Measurements from ENCODE around the gene USP25.

The USP25 gene

DNA sequence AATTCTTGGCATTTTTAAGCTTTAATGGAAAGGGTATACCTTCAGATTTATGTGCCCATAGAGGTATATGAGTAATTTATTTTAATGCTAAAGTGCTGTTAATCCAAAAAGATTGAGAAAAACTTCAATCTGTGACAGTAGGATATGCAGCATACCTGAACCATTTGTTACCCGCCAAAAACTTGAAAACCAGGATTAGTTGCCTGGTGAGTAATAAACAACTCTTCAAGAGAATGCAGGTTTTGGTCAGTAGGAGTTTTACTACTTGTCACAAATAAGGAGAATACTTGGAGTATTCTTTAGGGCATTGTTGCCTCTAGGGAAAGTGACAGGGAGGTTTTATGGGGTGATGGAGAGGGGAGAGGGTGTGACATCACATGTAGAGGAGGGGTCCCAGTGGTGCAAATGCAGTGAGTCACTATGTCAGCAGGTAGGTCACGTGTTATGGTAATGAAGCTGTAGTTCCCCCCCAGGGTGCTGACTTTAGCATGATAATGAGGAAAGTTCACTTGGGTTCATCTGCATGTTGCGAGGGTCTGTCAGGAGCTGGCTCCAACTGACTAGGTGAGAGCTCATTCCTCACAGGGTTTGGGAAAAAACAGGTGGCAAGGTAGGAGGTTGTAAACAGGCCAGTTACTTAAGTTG, 23.1 kb downstream of the USP25 start:
- no peak for DNase-seq
- in situ Hi-C loops (cut with HindIII; ENCODE audit: low pct_ligation_motif_present, low pct_unique_long_range_greater_than_20kb, low sequenced_read_pairs) = no loop called here

DNA sequence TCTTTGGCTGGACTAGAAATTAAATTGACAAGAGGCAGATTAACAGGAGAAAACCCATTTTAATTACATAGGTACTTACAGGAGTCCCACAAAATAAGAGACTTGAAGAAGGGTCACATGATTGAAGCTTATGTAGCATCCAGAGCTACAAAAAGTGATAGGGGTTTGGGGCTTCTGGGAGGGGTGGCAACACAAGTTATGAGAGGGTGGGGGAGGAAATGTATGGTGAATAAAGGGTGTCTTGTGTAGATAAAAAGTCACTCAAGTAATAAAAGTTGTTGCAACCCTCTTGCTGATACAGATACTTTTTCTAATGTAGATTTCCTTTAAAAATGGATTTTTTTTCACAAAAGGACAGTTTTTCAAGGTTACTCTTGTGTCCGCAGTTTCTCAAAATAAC, 24.0 kb downstream of the USP25 start:
- in situ Hi-C loops (cut with HindIII; ENCODE audit: low pct_ligation_motif_present, low pct_unique_long_range_greater_than_20kb, low sequenced_read_pairs) = no loop called here
- DNase-seq = no peak

DNA sequence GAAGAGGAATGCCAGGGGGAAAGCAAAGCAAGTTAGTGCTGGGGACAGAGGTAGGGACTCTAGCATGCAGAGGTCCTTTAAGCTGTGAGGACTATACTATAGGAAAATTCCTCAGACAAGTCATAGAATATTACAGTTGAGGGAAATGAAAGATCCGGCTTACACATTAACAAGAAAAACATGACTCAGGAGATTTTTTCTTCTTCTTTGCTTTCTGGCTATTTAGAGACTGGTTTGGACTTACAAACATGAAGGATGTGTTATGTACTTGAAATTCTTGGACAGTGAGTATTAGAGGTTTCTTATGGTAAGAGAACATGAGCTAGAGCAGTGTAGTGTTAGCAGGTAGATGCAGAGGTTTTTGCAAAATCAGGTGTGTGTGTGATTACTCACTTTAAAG, 24.9 kb downstream of the USP25 start:
- in situ Hi-C loops (cut with HindIII; ENCODE audit: low pct_ligation_motif_present, low pct_unique_long_range_greater_than_20kb, low sequenced_read_pairs) = no loop called here
- peak; percentile 92 for DNase-seq

DNA sequence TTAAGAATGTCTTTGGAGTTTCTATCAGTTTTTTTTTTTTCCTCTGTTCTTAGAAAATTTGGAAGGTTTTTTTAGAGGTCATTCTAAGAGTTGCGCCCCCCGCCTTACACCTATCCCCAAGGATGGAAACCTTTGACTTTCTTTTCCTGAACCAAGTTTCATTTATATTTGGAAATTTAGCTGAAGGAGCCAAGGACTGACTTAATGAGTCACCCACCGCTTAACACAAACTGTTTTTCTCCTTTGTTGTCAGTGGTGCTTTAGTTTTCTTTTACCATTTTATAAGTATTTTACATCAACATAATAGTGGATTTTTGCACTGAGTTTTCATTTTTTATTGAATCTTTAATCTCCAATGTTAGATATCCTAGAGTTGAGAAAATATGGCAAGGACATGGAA, 25.3 kb downstream of the USP25 start:
- peak; percentile 18 for DNase-seq
- in situ Hi-C loops (cut with HindIII; ENCODE audit: low pct_ligation_motif_present, low pct_unique_long_range_greater_than_20kb, low sequenced_read_pairs) = no loop called here

GRCh38 chr21:15759469-15759868, 29.7 kb downstream of the USP25 start:
- in situ Hi-C loops (cut with HindIII; ENCODE audit: low pct_ligation_motif_present, low pct_unique_long_range_greater_than_20kb, low sequenced_read_pairs) = no loop called here

DNA sequence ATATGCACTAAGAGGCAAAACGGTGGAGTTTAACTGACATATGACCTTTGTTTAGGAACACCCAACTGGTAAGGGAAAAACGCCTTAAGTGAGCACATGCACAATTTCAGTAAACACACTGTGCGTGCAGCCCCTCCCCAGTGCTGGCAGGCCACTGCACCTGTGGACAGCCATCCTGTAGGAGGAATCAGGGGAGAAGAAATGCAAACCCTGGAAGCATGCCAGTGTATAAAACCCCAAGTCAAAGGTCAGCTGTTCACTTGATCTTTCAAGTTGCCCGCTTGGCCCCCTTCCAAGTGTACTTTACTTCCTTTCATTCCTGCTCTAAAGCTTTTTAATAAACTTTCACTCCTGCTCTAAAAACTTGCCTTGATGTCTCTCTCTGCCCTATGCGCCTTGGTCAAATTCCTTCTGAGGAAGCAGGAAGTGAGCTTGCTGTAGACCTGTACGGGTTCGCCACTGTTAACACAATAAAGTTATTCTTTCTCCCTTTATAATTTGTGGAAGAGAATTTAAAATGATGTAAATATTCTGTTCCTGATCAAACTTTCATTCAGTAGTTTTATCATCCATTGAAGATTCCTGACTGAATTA, 31.8 kb downstream of the USP25 start:
- in situ Hi-C loops (cut with HindIII; ENCODE audit: low pct_ligation_motif_present, low pct_unique_long_range_greater_than_20kb, low sequenced_read_pairs) = no loop called here
- no peak for DNase-seq

More at GRCh38 chr21:15759469-15759868, 29.7 kb downstream of the USP25 start:
- DNase-seq = no peak

DNA sequence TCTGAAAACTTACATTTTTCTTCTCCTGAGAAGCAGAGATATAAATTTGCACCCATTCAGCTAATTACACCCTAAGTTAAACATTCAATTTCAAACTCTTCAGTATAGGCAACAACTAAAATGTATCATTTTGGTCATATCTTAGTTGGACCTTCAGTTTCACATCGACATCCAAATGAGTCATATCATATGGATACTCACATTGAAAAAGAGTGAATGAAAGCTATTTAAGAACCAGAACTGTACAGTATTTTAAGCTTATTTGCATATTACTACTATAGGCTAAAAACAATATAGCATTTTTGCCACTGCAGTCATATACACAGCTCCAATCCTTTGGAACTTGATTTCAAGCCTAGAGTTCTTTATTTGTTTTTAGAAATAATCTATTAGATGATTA, 33.6 kb downstream of the USP25 start:
- DNase-seq = no peak

DNA sequence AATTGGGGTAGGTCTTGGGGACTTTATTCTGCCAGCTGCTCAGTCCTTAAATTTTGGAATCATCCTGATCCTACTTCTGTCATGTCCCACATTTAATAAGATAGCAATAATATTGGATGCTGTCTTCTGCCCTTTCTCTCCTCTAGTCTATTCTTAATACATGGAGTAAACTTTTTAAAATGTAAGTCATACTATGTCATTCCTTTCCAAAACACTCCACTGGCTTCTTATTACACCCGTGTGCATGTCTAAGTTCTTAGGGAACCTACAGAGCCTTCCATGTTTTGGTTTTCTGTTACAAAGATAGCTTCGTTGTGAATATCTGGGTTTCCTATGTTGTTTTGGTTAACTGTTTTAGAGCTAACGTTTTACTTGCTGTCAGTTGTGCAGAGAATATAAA, 35.1 kb downstream of the USP25 start:
- in situ Hi-C loops (cut with HindIII; ENCODE audit: low pct_ligation_motif_present, low pct_unique_long_range_greater_than_20kb, low sequenced_read_pairs) = no loop called here
- no peak for DNase-seq

More for the DNA sequence above, 33.6 kb downstream of the USP25 start:
- in situ Hi-C loops (cut with HindIII; ENCODE audit: low pct_ligation_motif_present, low pct_unique_long_range_greater_than_20kb, low sequenced_read_pairs) = no loop called here

- in situ Hi-C loops (cut with HindIII; ENCODE audit: low pct_ligation_motif_present, low pct_unique_long_range_greater_than_20kb, low sequenced_read_pairs) = no loop called here
- DNase-seq = no peak
These were observed 37.3 kb downstream of the USP25 start for GRCh38 chr21:15766952-15767603.

DNA sequence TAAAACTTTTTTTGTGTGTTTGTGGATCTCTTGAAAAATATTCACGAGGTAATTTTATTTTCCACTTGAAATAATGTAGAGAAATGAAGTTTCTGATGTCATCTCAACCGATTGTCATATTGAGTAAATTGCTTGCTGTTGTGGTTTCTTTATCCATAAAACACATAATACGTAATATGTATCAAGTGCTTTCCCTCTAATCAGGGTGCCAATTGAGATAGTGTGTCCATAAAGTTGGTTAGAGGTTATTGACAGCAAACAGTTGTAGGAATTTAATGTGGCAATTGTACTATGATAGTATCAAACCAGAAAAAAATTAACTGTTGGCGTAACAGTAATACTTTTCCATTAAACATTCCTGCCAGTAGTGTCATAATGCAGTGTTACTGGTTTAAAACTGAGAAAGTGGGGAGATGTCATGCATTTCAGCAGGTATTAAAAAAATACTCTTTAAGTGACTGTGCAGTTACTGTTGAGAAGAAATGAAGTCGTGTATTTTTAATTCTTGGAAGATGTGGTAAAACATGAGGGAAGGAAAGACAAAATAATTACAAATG, 38.3 kb downstream of the USP25 start:
- no peak for DNase-seq
- in situ Hi-C loops (cut with HindIII; ENCODE audit: low pct_ligation_motif_present, low pct_unique_long_range_greater_than_20kb, low sequenced_read_pairs) = no loop called here

DNA sequence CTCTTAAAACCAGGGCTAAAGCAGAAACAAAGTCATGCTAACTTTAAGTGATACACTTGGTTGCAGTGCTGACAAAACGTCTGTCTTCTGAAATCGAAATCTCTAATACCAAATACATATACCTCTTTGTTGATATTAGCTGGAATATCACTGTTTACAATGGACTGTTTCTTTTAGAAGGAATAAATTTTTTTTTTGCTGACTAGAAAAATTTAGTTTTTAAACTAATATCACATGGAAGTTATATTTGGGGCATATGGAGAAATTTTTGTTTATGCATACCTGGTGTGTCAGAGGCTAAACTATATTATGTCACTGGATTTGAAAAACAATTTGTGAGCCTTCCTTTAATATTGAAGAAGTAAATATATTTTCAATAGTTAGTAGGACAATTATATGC, 39.1 kb downstream of the USP25 start:
- DNase-seq = no peak
- in situ Hi-C loops (cut with HindIII; ENCODE audit: low pct_ligation_motif_present, low pct_unique_long_range_greater_than_20kb, low sequenced_read_pairs) = no loop called here

GRCh38 chr21:15771311-15771710, 41.5 kb downstream of the USP25 start:
- in situ Hi-C loops (cut with HindIII; ENCODE audit: low pct_ligation_motif_present, low pct_unique_long_range_greater_than_20kb, low sequenced_read_pairs) = no loop called here
- no peak for DNase-seq

DNA sequence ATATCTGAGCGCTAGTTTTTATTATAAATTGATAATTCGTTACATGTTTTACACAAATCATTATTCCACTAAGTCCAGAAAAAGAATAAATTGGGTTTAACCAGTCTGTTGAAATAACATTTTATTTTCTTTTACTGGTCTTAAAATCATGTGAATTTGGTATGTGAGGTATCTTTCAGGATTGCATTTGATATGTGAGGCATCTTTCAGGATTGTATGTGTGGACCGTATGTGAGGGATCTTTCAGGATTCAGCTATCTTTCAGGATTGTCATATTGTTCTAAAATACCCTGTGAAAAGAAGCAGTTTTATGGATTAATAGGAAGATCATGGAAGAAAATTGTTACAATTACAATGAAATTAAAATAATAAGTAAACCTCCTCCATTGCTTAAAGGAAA, 42.9 kb downstream of the USP25 start:
- no peak for DNase-seq
- in situ Hi-C loops (cut with HindIII; ENCODE audit: low pct_ligation_motif_present, low pct_unique_long_range_greater_than_20kb, low sequenced_read_pairs) = no loop called here

- DNase-seq = no peak
- in situ Hi-C loops (cut with HindIII; ENCODE audit: low pct_ligation_motif_present, low pct_unique_long_range_greater_than_20kb, low sequenced_read_pairs) = no loop called here
These were observed 44.8 kb downstream of the USP25 start for GRCh38 chr21:15774590-15774989.

DNA sequence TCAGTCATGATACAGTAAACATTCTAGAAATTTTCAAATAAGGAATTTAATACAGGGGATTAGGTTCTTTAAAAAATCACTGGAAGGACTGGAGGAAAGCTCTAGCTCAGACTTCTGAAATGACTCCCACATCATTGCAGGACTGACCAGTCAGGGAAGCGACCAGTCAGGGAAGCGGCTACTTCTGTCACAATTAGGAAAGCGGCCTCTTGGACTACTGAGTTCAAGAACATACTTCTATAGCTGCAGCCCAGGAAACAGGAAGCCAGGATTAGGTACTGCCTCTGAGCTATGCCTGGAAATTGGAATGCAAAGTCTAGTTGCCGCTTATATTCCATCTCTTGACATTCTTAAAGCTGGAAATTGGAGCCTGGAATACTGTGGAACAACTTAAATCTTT, 45.5 kb downstream of the USP25 start:
- in situ Hi-C loops (cut with HindIII; ENCODE audit: low pct_ligation_motif_present, low pct_unique_long_range_greater_than_20kb, low sequenced_read_pairs) = no loop called here
- no peak for DNase-seq

DNA sequence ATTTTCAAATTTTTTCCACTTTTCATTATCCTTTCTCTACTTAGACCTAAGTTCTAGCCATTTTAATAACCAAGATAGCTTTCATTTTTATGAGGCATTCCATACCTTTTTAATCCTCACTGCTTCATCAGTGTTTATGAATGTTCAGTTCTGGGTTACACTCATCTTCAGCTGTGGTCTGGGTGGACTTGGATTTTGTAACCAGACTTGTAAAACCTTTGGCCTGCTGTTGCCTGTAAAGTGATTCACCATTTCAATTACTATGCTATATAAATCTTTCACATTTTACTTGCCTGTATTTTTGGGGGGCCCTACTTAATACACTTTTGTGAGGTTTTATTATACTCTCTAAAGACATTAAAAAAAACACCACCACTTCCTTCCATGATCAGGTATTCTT, 46.2 kb downstream of the USP25 start:
- in situ Hi-C loops (cut with HindIII; ENCODE audit: low pct_ligation_motif_present, low pct_unique_long_range_greater_than_20kb, low sequenced_read_pairs) = no loop called here
- no peak for DNase-seq

DNA sequence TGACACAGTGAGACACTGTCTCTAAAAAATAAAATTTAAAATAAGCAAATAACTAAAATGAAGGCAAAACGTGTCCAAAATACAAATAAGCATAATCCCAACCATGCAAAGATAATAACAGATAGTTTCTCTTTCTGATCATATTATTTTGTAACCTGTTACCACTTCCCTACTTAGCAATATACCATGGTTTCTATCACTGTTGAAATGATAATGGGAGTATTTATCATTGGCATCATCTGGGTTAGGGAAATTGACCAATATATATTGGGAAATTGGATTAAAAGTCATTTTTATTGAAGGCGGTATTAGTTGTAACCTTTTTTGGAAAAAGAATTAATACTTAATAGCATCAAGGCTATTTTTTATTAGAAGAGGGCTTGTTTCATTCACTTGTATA, 47.0 kb downstream of the USP25 start:
- in situ Hi-C loops (cut with HindIII; ENCODE audit: low pct_ligation_motif_present, low pct_unique_long_range_greater_than_20kb, low sequenced_read_pairs) = no loop called here
- no peak for DNase-seq

DNA sequence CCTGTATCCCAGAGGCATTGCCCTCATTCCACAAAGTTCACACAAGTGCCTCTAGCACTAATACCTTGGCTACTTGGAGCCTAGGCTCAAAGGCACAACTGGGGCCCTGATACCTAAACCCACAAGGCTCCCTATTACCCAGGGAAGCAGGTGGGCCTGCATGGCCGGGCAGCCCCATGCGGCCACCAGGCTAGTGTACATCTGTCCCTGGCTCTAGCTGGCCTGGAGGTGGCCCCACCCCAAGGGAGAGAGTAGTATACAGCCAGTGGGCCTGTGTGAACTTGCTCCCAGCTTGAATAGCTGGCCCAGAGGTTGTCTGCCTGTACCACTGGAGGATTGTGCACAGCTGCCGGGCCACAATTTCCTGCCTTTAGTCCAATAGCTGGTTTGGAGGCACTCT, 52.2 kb downstream of the USP25 start:
- in situ Hi-C loops (cut with HindIII; ENCODE audit: low pct_ligation_motif_present, low pct_unique_long_range_greater_than_20kb, low sequenced_read_pairs) = no loop called here

DNA sequence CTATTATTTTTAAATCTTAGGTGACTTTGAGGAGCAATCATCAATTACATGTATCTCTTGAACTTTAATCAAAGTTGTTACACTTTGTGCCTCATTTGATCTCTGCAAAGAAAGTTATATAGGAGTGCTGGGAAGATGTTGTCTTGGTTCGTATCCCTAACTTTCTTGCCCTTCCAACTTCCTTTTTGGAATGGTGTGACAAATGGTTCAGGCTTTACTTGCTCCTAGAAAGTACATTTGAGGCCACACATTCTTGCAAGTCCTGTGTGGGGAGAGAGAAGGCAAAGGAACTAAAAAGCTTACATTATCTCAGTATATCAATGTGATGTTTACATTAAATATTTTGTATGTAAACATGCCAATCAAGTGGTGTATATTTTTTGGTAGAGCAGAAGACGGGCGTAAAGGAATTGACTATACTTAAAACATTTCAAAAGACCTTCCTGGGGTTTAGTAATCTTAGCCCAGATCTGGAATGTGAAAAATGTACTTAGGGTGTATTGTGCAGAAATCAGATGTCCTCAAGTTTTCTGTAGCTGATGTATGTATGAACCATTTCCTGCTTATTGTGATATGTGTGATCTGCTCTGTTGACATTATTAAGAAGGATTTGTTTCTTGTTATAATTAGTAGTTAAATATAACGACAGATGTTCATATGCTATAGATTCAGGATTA, 59.2 kb downstream of the USP25 start:
- no peak for DNase-seq
- in situ Hi-C loops (cut with HindIII; ENCODE audit: low pct_ligation_motif_present, low pct_unique_long_range_greater_than_20kb, low sequenced_read_pairs) = no loop called here

More for the DNA sequence above, 52.2 kb downstream of the USP25 start:
- no peak for DNase-seq

Measured in ACHN (cell line).